DND-41 (cell line): ENCODE results near the gene SDHB.

Experiments
- ATAC-seq: fragments of 200-7000 bp; cut with Tn5 transposase; 3 replicates; pipeline ENCODE4 v1.9.1; 2021; ENCODE audit warnings: low read depth; ENCODE audit not compliant: insufficient read depth
- DNase-seq: peaks from one replicate; pipeline ENCODE4 v3.0.0-alpha.2; 2020
- H2AFZ ChIP-seq: 2 replicates; pipeline ENCODE4 v1.6.0; 2012; ENCODE audit warnings: low read depth, low read length
- H3K27ac ChIP-seq: 2 replicates; pipeline ENCODE4 v1.5.1; 2012; ENCODE audit warnings: low read length, inconsistent platforms
- H3K27me3 ChIP-seq: fragments of 200-600 bp; sonication (generic); 2 replicates; pipeline ENCODE4 v1.6.0; 2012; ENCODE audit warnings: low read length, mild to moderate bottlenecking, inconsistent platforms; ENCODE audit not compliant: insufficient read depth, poor library complexity
- H3K36me3 ChIP-seq: 2 replicates; pipeline ENCODE4 v1.5.1; 2012; ENCODE audit warnings: low read length, inconsistent platforms; ENCODE audit not compliant: insufficient read depth
- H3K4me1 ChIP-seq: 2 replicates; pipeline ENCODE4 v1.5.1; 2012; ENCODE audit warnings: mild to moderate bottlenecking, low read length; ENCODE audit not compliant: insufficient read depth
- H3K4me2 ChIP-seq: 2 replicates; pipeline ENCODE4 v1.6.0; 2012; ENCODE audit warnings: mild to moderate bottlenecking, moderate library complexity, low read length, inconsistent platforms; ENCODE audit not compliant: insufficient read depth
- H3K4me3 ChIP-seq, 2 experiments: fragments of 200-600 bp in 1 of 2; shearing (Covaris generic) in 1 of 2; 2 replicates each; pipeline ENCODE4 v1.5.1; 2012 to 2016; ENCODE audit warnings: inconsistent platforms in 2 of 2, low read length in 2 of 2, mild to moderate bottlenecking in 2 of 2, low read depth in 1 of 2, moderate library complexity in 1 of 2
- H3K79me2 ChIP-seq: 2 replicates; pipeline ENCODE4 v1.6.0; 2012; ENCODE audit warnings: low read length, inconsistent platforms; ENCODE audit not compliant: insufficient read depth
- H3K9ac ChIP-seq: 2 replicates; pipeline ENCODE4 v1.6.0; 2012; ENCODE audit warnings: low read depth, mild to moderate bottlenecking, inconsistent platforms, low read length, moderate library complexity
- H3K9me3 ChIP-seq: 2 replicates; pipeline ENCODE4 v1.5.1; 2012; ENCODE audit warnings: low read length, moderate library complexity, mild to moderate bottlenecking, inconsistent platforms; ENCODE audit not compliant: insufficient read depth, severe bottlenecking
- H4K20me1 ChIP-seq: 2 replicates; pipeline ENCODE4 v1.6.0; 2012; ENCODE audit warnings: low read length; ENCODE audit not compliant: insufficient read depth
- EZH2 ChIP-seq: IDR thresholded peaks from 3 replicates; pipeline ENCODE4 v1.6.1; 2012; ENCODE audit warnings: borderline replicate concordance, low read depth, mild to moderate bottlenecking, moderate library complexity, low read length, inconsistent platforms; ENCODE audit not compliant: severe bottlenecking
- TF ChIP-seq, protein P1 (sequence below): IDR thresholded peaks from 2 replicates; pipeline ENCODE4 v1.5.1; 2012; ENCODE audit warnings: borderline replicate concordance, low read length, moderate library complexity, mild to moderate bottlenecking; ENCODE audit not compliant: poor library complexity, severe bottlenecking; ENCODE audit errors: extremely low read depth

SDHB gene

DNA sequence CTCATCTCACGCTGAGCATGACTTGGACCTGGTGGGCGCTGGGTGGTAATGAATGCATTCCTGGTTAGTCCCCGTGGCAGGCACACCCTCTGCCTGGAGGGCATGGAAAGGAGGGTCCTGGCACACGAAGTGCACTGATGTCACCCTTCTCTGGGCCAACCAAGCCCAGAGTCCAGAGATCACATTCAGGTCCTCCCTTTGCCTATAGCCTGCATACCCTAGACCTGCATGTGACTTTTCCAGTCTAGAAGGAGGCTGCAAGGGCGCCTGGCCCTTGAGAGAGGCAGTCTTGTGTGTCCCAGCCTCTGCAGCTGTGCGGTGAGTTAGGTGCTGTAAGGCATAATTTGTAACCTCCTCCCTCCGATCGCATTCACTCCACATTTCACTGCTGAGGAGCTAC, 43.3 kb upstream of the SDHB start:
- no peak for ATAC-seq
- no peaks in the 10 kb centered on the region for H3K9me3 ChIP-seq
- H3K9ac ChIP-seq = no peak overlapping the region
- H3K4me2 ChIP-seq = no peak overlapping the region
- H3K36me3 ChIP-seq = no peaks in the 10 kb centered on the region
- 0 out of 2 replicates have a peak, but pooled peaks cover 3% of the 10 kb centered on the region for H4K20me1 ChIP-seq
- DNase-seq = no peak
- peaks cover 9% of the 10 kb centered on the region for H3K27me3 ChIP-seq
- TF ChIP-seq, protein P1, sequence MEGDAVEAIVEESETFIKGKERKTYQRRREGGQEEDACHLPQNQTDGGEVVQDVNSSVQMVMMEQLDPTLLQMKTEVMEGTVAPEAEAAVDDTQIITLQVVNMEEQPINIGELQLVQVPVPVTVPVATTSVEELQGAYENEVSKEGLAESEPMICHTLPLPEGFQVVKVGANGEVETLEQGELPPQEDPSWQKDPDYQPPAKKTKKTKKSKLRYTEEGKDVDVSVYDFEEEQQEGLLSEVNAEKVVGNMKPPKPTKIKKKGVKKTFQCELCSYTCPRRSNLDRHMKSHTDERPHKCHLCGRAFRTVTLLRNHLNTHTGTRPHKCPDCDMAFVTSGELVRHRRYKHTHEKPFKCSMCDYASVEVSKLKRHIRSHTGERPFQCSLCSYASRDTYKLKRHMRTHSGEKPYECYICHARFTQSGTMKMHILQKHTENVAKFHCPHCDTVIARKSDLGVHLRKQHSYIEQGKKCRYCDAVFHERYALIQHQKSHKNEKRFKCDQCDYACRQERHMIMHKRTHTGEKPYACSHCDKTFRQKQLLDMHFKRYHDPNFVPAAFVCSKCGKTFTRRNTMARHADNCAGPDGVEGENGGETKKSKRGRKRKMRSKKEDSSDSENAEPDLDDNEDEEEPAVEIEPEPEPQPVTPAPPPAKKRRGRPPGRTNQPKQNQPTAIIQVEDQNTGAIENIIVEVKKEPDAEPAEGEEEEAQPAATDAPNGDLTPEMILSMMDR = no peak
- TF ChIP-seq EZH2 = no peak
- H3K27ac ChIP-seq = no peak overlapping the region
- no peaks in the 10 kb centered on the region for H3K4me1 ChIP-seq
- no peak overlapping the region for H2AFZ ChIP-seq
- H3K4me3 ChIP-seq = no peak overlapping the region
- H3K79me2 ChIP-seq = no peaks in the 10 kb centered on the region

DNA sequence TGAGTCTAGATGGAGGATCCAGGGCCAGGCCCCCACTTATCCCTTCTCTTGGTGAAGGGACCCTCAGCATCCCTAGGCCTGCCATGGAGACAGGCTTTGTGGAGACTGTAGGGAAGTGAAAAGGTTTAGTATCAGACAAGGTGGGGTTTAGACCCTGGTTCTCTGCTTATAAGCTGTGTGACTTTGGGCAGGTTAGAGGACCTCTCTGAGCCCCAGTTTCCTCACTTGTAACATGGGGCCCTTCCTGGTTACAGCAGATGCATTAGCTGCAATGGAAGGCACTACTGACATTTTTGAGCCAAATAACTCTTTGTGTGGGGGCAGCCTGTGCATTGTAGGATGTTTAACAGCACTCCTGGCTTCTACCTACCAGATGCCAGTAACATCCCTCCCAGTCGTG, 42.8 kb upstream of the SDHB start:
- no peaks in the 10 kb centered on the region for H3K9me3 ChIP-seq
- no peak for DNase-seq
- no peaks in the 10 kb centered on the region for H3K4me1 ChIP-seq
- H3K4me3 ChIP-seq = no peak overlapping the region
- ATAC-seq = no peak
- 0 out of 2 replicates have a peak, but pooled peaks cover 3% of the 10 kb centered on the region for H4K20me1 ChIP-seq
- no peak overlapping the region for H3K9ac ChIP-seq
- H3K27me3 ChIP-seq = peaks cover 9% of the 10 kb centered on the region
- TF ChIP-seq, protein P1 = no peak
- no peak for TF ChIP-seq EZH2
- H3K36me3 ChIP-seq = no peaks in the 10 kb centered on the region
- no peaks in the 10 kb centered on the region for H3K79me2 ChIP-seq
- H3K27ac ChIP-seq = no peak overlapping the region
- no peak overlapping the region for H2AFZ ChIP-seq
- no peak overlapping the region for H3K4me2 ChIP-seq

DNA sequence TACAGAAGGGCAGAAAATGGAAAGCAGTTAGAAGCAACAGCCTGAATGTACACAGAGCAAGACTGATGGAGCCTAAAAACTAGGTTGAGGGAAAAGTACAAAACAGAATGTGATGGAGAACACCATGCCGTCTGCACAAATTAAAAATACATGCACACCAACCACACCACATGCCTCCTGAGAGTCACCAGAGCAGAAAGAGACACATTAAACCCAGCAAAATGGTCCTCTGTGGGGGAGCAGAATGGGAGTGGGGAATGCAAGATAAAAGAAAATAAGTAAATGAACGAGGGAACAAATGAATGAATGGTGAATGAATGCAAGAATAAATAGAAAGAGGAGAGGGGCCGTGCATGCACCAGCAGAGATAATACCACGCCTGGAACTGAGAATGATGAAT, 41.3 kb upstream of the SDHB start:
- H4K20me1 ChIP-seq = 0 out of 2 replicates have a peak, but pooled peaks cover 3% of the 10 kb centered on the region
- no peaks in the 10 kb centered on the region for H3K36me3 ChIP-seq
- DNase-seq (no peak), ATAC-seq (no peak)
- no peak overlapping the region for H3K4me2 ChIP-seq
- H2AFZ ChIP-seq = no peak overlapping the region
- no peak overlapping the region for H3K9ac ChIP-seq
- H3K27ac ChIP-seq = no peak overlapping the region
- H3K4me3 ChIP-seq = no peak overlapping the region
- peaks cover 9% of the 10 kb centered on the region for H3K27me3 ChIP-seq
- H3K79me2 ChIP-seq = no peaks in the 10 kb centered on the region
- TF ChIP-seq, protein P1 = no peak
- no peak for TF ChIP-seq EZH2
- H3K9me3 ChIP-seq = no peaks in the 10 kb centered on the region
- no peaks in the 10 kb centered on the region for H3K4me1 ChIP-seq

DNA sequence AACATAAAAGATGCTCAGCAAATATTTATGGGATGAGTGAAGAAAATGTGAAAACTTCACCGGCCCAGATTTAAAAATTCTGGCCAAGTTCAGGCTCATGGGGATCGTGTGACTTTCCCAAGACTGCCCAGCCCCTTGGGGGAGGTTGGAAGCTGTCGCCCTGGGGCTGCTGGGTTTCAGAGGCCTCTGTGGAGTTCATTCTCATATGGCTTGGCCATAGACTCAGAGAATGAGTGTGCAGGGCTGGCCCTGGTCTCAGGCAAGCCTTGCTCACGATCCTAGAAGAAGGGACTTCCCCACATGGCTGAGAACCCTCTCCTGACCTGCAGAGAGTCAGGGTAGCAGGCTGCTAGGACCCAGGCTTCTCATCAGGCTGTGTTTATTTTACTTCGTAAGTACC, 40.8 kb upstream of the SDHB start:
- no peak for ATAC-seq

More for the DNA sequence above, 40.8 kb upstream of the SDHB start:
- no peaks in the 10 kb centered on the region for H3K36me3 ChIP-seq
- TF ChIP-seq, protein P1 = no peak
- no peak for TF ChIP-seq EZH2
- 0 out of 2 replicates have a peak, but pooled peaks cover 3% of the 10 kb centered on the region for H4K20me1 ChIP-seq
- no peak overlapping the region for H3K9ac ChIP-seq
- no peak overlapping the region for H3K4me2 ChIP-seq
- H3K27me3 ChIP-seq = peaks cover 9% of the 10 kb centered on the region
- H3K27ac ChIP-seq = no peak overlapping the region
- H3K79me2 ChIP-seq = no peaks in the 10 kb centered on the region
- H3K9me3 ChIP-seq = no peaks in the 10 kb centered on the region
- H3K4me1 ChIP-seq = no peaks in the 10 kb centered on the region
- DNase-seq = no peak
- no peak overlapping the region for H3K4me3 ChIP-seq
- H2AFZ ChIP-seq = no peak overlapping the region
